CD4-positive, alpha-beta T cell (primary cell): Measurements from ENCODE around the gene VPS9D1. TPM values are rescaled to one million over a fixed set of nuclear protein-coding genes. Genes with fewer than 3 reads are reported as not detected.
"Not testable (repeated sequence)": the region's sequence is repeated elsewhere in the genome, so short reads cannot be mapped to it uniquely, and the experiment has no call there.

Source experiments
- ATAC-seq: fragments of 200-7000 bp; cut with Tn5 transposase; one replicate; pipeline ENCODE4 v1.10.0; 2022; ENCODE audit warnings: mild to moderate bottlenecking; ENCODE audit not compliant: poor library complexity
- CTCF ChIA-PET: fragments of 350-600 bp; sonication (Branson Sonifier 250); formaldehyde crosslinking; loops from one replicate; lab custom pipeline; 2021; ENCODE audit warnings: antibody characterized with exemption, inconsistent platforms; lab: Charles Lee
- POLR2A ChIA-PET: fragments of 350-600 bp; sonication (Branson Sonifier 250); formaldehyde crosslinking; loops from one replicate; lab custom pipeline; 2021; ENCODE audit warnings: antibody characterized with exemption, inconsistent platforms; lab: Charles Lee
- DNase-seq, 14 experiments: peaks; one replicate each; pipeline ENCODE4 v3.0.0-alpha.2; 2013 to 2020; ENCODE audit warnings: mixed read lengths in 2 of 14
- H3K27ac ChIP-seq, 2 donors: one replicate each; pipeline versions ENCODE4 v1.5.1 to v1.7.0; 2013; ENCODE audit warnings: low read length in 2 of 2, low read depth in 1 of 2, mild to moderate bottlenecking in 1 of 2
- H3K27me3 ChIP-seq, 2 experiments: 1 replicate in 1 of 2; 2 replicates in 1 of 2; pipeline versions ENCODE4 v1.6.1 to v1.7.0; 2013; ENCODE audit warnings: low read length in 2 of 2, control low read depth in 1 of 2, mild to moderate bottlenecking in 1 of 2, moderate library complexity in 1 of 2; ENCODE audit not compliant: insufficient read depth in 2 of 2, control insufficient read depth in 1 of 2
- H3K36me3 ChIP-seq: one replicate; pipeline ENCODE4 v1.6.1; 2013; ENCODE audit warnings: low read length, control low read depth; ENCODE audit not compliant: insufficient read depth
- H3K4me1 ChIP-seq: one replicate; pipeline ENCODE4 v1.6.1; 2013; ENCODE audit warnings: low read length, control low read depth; ENCODE audit not compliant: insufficient read depth
- H3K4me3 ChIP-seq: one replicate; pipeline ENCODE4 v1.5.1; 2013; ENCODE audit warnings: mild to moderate bottlenecking, low read length, moderate library complexity
- H3K9me3 ChIP-seq, 2 experiments: 1 replicate in 1 of 2; 2 replicates in 1 of 2; pipeline versions ENCODE4 v1.6.1 to v1.7.0; 2013; ENCODE audit warnings: low read length in 2 of 2, mild to moderate bottlenecking in 2 of 2, control low read depth in 1 of 2, moderate library complexity in 1 of 2; ENCODE audit not compliant: control insufficient read depth in 1 of 2, insufficient read depth in 1 of 2
- H3K27ac Mint-ChIP-seq: one replicate; pipeline ENCODE4 v1.8.0; 2020; ENCODE audit warnings: mixed read lengths
- H3K27me3 Mint-ChIP-seq: one replicate; pipeline ENCODE4 v1.8.0; 2021; ENCODE audit warnings: mixed read lengths
- H3K36me3 Mint-ChIP-seq: one replicate; pipeline ENCODE4 v1.8.0; 2021; ENCODE audit warnings: low read depth, mixed read lengths
- H3K4me1 Mint-ChIP-seq: one replicate; pipeline ENCODE4 v1.8.0; 2021; ENCODE audit warnings: low read depth, mixed read lengths
- H3K4me3 Mint-ChIP-seq: one replicate; pipeline ENCODE4 v1.8.0; 2020; ENCODE audit warnings: mild to moderate bottlenecking, mixed read lengths
- H3K9me3 Mint-ChIP-seq: one replicate; pipeline ENCODE4 v1.8.0; 2020; ENCODE audit warnings: mixed read lengths
- CTCF ChIP-seq: fragments of 200-600 bp; IDR thresholded peaks from one replicate; pipeline ENCODE4 v1.8.0; 2022; ENCODE audit warnings: antibody characterized with exemption, mild to moderate bottlenecking
- intact Hi-C, 2 experiments: fragments of 100-400 bp; cut with DNase I in 1 of 2; cut with micrococcal nuclease in 1 of 2; formaldehyde crosslinking; loops; one replicate each; pipeline versions ENCODE4 v1.15.1 to v1.9.0; 2023 to 2025; cut with DNase I, micrococcal nuclease
- total RNA-seq, 174 experiments: library from RNA in 2 of 174; stranded (reverse) in 2 of 174; gene quantifications; one replicate each; pipeline ENCODE4 v1.2.3 and lab custom pipeline; 2021 to 2026

Gene VPS9D1
- total RNA-seq, 2 experiments from 2014 or later = 18.5 to 21.8 TPM

GRCh38 chr16:89669755-89670154 lies 50.9 kb downstream of the VPS9D1 start:
- ATAC-seq (no peak), DNase-seq (no peak)
- no peak overlapping the region for H3K27ac ChIP-seq
- peaks cover 5% of the 10 kb centered on the region for H3K4me1 ChIP-seq
- H3K36me3 ChIP-seq = no peaks in the 10 kb centered on the region
- no peak for TF ChIP-seq CTCF
- H3K4me3 Mint-ChIP-seq = no peak overlapping the region
- H3K4me1 Mint-ChIP-seq = peaks cover 6% of the 10 kb centered on the region
- no peak overlapping the region for H3K27ac Mint-ChIP-seq
- H3K9me3 Mint-ChIP-seq = no peaks in the 10 kb centered on the region
- ChIA-PET POLR2A (no interaction called here), CTCF (no interaction called here)
- no peaks in the 10 kb centered on the region for H3K9me3 ChIP-seq
- H3K4me3 ChIP-seq = no peak overlapping the region
- H3K27me3 ChIP-seq = no peaks in the 10 kb centered on the region
- H3K36me3 Mint-ChIP-seq = no peaks in the 10 kb centered on the region
- intact Hi-C loops = no loop called here
- H3K27me3 Mint-ChIP-seq = no peaks in the 10 kb centered on the region

- CTCF ChIA-PET = no interaction called here
- H3K27me3 ChIP-seq = no peaks in the 10 kb centered on the region
These were observed 51.9 kb downstream of the VPS9D1 start for GRCh38 chr16:89668790-89669158.

GRCh38 chr16:89667633-89668032 lies 53.1 kb downstream of the VPS9D1 start:
- Histone ChIP-seq H3K4me3 (no peak overlapping the region), H3K4me1 (peaks cover 5% of the 10 kb centered on the region), H3K9me3 (no peaks in the 10 kb centered on the region), H3K27ac (no peak overlapping the region), H3K36me3 (peaks cover 6% of the 10 kb centered on the region), H3K27me3 (no peaks in the 10 kb centered on the region)
- H3K27ac Mint-ChIP-seq = no peak overlapping the region
- DNase-seq (no peak), ATAC-seq (no peak)
- intact Hi-C loops = no loop called here
- ChIA-PET CTCF (no interaction called here), POLR2A (interaction anchor here (1.0 to 1.5 kb wide), 2 partner anchors 19 to 56 kb away, joined by 3 to 4 read pairs; partner anchors contain the start of gene CDK10)
- TF ChIP-seq CTCF = no peak
- peaks cover 4% of the 10 kb centered on the region for H3K36me3 Mint-ChIP-seq
- H3K27me3 Mint-ChIP-seq = no peaks in the 10 kb centered on the region
- H3K4me1 Mint-ChIP-seq = peaks cover 6% of the 10 kb centered on the region
- no peaks in the 10 kb centered on the region for H3K9me3 Mint-ChIP-seq
- no peak overlapping the region for H3K4me3 Mint-ChIP-seq

More at GRCh38 chr16:89668790-89669158, 51.9 kb downstream of the VPS9D1 start:
- Histone ChIP-seq H3K36me3 (no peaks in the 10 kb centered on the region), H3K27ac (no peak overlapping the region), H3K9me3 (no peaks in the 10 kb centered on the region), H3K4me1 (peaks cover 5% of the 10 kb centered on the region), H3K4me3 (no peak overlapping the region)
- Mint-ChIP-seq H3K9me3 (no peaks in the 10 kb centered on the region), H3K4me1 (peaks cover 6% of the 10 kb centered on the region), H3K27me3 (no peaks in the 10 kb centered on the region), H3K27ac (no peak overlapping the region), H3K36me3 (no peaks in the 10 kb centered on the region), H3K4me3 (peak overlapping the region; percentile 45)
- intact Hi-C loops = no loop called here
- DNase-seq (no peak), ATAC-seq (no peak)
- no peak for TF ChIP-seq CTCF
- POLR2A ChIA-PET = interaction anchor here (1.0 to 1.5 kb wide), 2 partner anchors 18 to 55 kb away, joined by 3 to 4 read pairs; partner anchors contain the start of gene CDK10

GRCh38 chr16:89667000-89667399 lies 53.7 kb downstream of the VPS9D1 start:
- DNase-seq, CTCF ChIA-PET, H3K27ac Mint-ChIP-seq, H3K36me3 ChIP-seq, H3K9me3 Mint-ChIP-seq, H3K4me3 ChIP-seq, H3K27me3 ChIP-seq, H3K4me3 Mint-ChIP-seq, H3K27me3 Mint-ChIP-seq, POLR2A ChIA-PET, ATAC-seq, H3K36me3 Mint-ChIP-seq, H3K9me3 ChIP-seq, H3K4me1 ChIP-seq, H3K27ac ChIP-seq, H3K4me1 Mint-ChIP-seq, intact Hi-C loops: not testable (repeated sequence)

- H3K4me3 ChIP-seq, H3K4me1 Mint-ChIP-seq, DNase-seq, intact Hi-C loops, ATAC-seq, H3K27me3 Mint-ChIP-seq, H3K27me3 ChIP-seq, H3K9me3 ChIP-seq, H3K9me3 Mint-ChIP-seq, CTCF ChIA-PET, H3K27ac Mint-ChIP-seq, H3K4me3 Mint-ChIP-seq, POLR2A ChIA-PET, H3K27ac ChIP-seq: not testable (repeated sequence)
- H3K36me3 ChIP-seq = peaks cover 16% of the 10 kb centered on the region
- peaks cover 11% of the 10 kb centered on the region for H3K4me1 ChIP-seq
- peaks cover 16% of the 10 kb centered on the region for H3K36me3 Mint-ChIP-seq
These were observed 56.5 kb downstream of the VPS9D1 start for GRCh38 chr16:89664238-89664637.
